Measurements from ENCODE around the gene ZNF283.

ZNF283 gene

GRCh38 chr19:43806848-43807247 is 20.3 kb upstream of the ZNF283 start (continued):
- no peak for TF ChIP-seq ZNF843 (tag by site-specific recombination; IDR thresholded peaks at IDR 0.05)
- TF ChIP-seq ZNF624 (tag by site-specific recombination; IDR thresholded peaks at IDR 0.05), result no peak
- no peak for TF ChIP-seq ZNF148 (tag by site-specific recombination; IDR thresholded peaks at IDR 0.05; ENCODE audit: borderline replicate concordance)
- TF ChIP-seq ZNF169 (tag by site-specific recombination; IDR thresholded peaks at IDR 0.05), result no peak
- TF ChIP-seq ZNF214 (tag by site-specific recombination; IDR thresholded peaks at IDR 0.05; ENCODE audit: borderline replicate concordance), result no peak
- no peak for TF ChIP-seq ZIC2 (tag by site-specific recombination; IDR thresholded peaks at IDR 0.05)

- H3K36me3 ChIP-seq (ENCODE audit: control insufficient read depth in 2 of 2, insufficient read depth in 1 of 2, low read length in 2 of 2), result no peaks in the 10 kb centered on the region; a peak in 2 of 3 replicates
- H3K4me3 ChIP-seq (ENCODE audit: low read depth, low read length), result no peak overlapping the region
- TF ChIP-seq ZNF513 (tag by site-specific recombination; IDR thresholded peaks at IDR 0.05) (no peak), ZNF175 (tag by site-specific recombination; IDR thresholded peaks at IDR 0.05) (no peak), HIC1 (tag by site-specific recombination; IDR thresholded peaks at IDR 0.05) (no peak), SETDB1 (IDR thresholded peaks at IDR 0.05; ENCODE audit: insufficient read length, low read length) (no peak), ZBTB44 (tag by site-specific recombination; IDR thresholded peaks at IDR 0.05) (no peak), ZNF350 (tag by site-specific recombination; IDR thresholded peaks at IDR 0.05) (no peak), ZEB2 (tag by site-specific recombination; IDR thresholded peaks at IDR 0.05) (no peak), ZNF366 (tag by site-specific recombination; conservative IDR thresholded peaks at IDR 0.05) (no peak), ZBTB20 (tag by site-specific recombination; IDR thresholded peaks at IDR 0.05) (no peak), KLF1 (tag by site-specific recombination; IDR thresholded peaks at IDR 0.05) (no peak), ZNF629 (tag by site-specific recombination; IDR thresholded peaks at IDR 0.05) (no peak), ZNF658 (tag by site-specific recombination; IDR thresholded peaks at IDR 0.05) (no peak), ZFP41 (tag by site-specific recombination; IDR thresholded peaks at IDR 0.05; ENCODE audit: borderline replicate concordance) (no peak), ELK4 (IDR thresholded peaks at IDR 0.05; ENCODE audit: borderline replicate concordance, low read depth, low read length) (no peak), RBAK (tag by site-specific recombination; IDR thresholded peaks at IDR 0.05) (no peak), ZNF362 (tag by site-specific recombination; IDR thresholded peaks at IDR 0.05) (no peak)
- CTCF ChIA-PET, result interaction anchor here (0.6 to 3.0 kb wide), 8 partner anchors 8 to 359 kb away, joined by 3 to 24 read pairs (median 5); no protein-coding TSS in a partner anchor
- no peak overlapping the region for H3K27ac ChIP-seq (ENCODE audit: extremely low read depth, low read depth, low read length)
- POLR2A ChIA-PET, result no interaction called here
- H3K9me3 ChIP-seq (ENCODE audit: control insufficient read depth, insufficient read depth, low read depth, low read length), result peaks cover 3% of the 10 kb centered on the region
- H3K4me1 ChIP-seq (ENCODE audit: control insufficient read depth, insufficient read depth, low read length), result no peaks in the 10 kb centered on the region
Observed at GRCh38 chr19:43807651-43808050, 19.5 kb upstream of the ZNF283 start.

Measured in HEK293 (cell line).